Thyroid gland (tissue), 4 donors: ENCODE data around the gene USP3. TPM values are rescaled to one million over a fixed set of nuclear protein-coding genes. Genes with fewer than 3 reads are reported as not detected.
"Not testable (repeated sequence)": the region's sequence is repeated elsewhere in the genome, so short reads cannot be mapped to it uniquely, and the experiment has no call there.

ENCODE experiments used
- DNase-seq, 2 donors: peaks; one replicate each; pipeline ENCODE4 v3.0.0-alpha.2; 2019
- H3K27ac ChIP-seq, 3 donors: fragments of 200-600 bp; sonication (generic); 1 replicate in 2 of 3; 2 replicates in 1 of 3; pipeline ENCODE4 v1.5.1; 2016 to 2019; ENCODE audit warnings: mild to moderate bottlenecking in 1 of 3, moderate library complexity in 1 of 3
- H3K27me3 ChIP-seq: fragments of 200-600 bp; sonication (generic); one replicate; pipeline ENCODE4 v1.5.1; 2019
- H3K36me3 ChIP-seq, 2 donors: fragments of 200-600 bp; sonication (generic); one replicate each; pipeline ENCODE4 v1.5.1; 2016 to 2019
- H3K4me1 ChIP-seq, 2 donors: fragments of 200-600 bp; sonication (generic); one replicate each; pipeline ENCODE4 v1.5.1; 2017 to 2019
- H3K4me3 ChIP-seq, 3 donors: fragments of 200-600 bp; sonication (generic); replicated peaks in 1 of 3; 1 replicate in 2 of 3; 2 replicates in 1 of 3; pipeline ENCODE4 v1.5.1; 2016; ENCODE audit warnings: mild to moderate bottlenecking in 1 of 3
- H3K9me3 ChIP-seq: fragments of 200-600 bp; sonication (generic); one replicate; pipeline ENCODE4 v1.5.1; 2017
- CTCF ChIP-seq, 6 experiments: fragments of 200-600 bp in 3 of 6; fragments of 450-650 bp in 3 of 6; sonication (generic) in 3 of 6; IDR thresholded peaks; one replicate each; pipeline ENCODE4 v1.5.1; 2016 to 2019; ENCODE audit warnings: antibody characterized with exemption in 6 of 6, mild to moderate bottlenecking in 2 of 6, inconsistent platforms in 1 of 6, moderate library complexity in 1 of 6
- POLR2A ChIP-seq, 2 donors: fragments of 450-650 bp; IDR thresholded peaks; one replicate each; pipeline ENCODE4 v1.6.1; 2017; ENCODE audit warnings: antibody characterized with exemption in 2 of 2, mild to moderate bottlenecking in 2 of 2, moderate library complexity in 1 of 2
- WGBS, 2 donors: methylation state at CpG; one replicate each; pipeline ENCODE4 v1.1.5; 2017; 5-methylcytosine and 5-hydroxymethylcytosine counted together
- intact Hi-C: fragments of 100-400 bp; cut with DNase I; formaldehyde crosslinking; loops from one replicate; pipeline ENCODE4 v1.15.1; 2023
- total RNA-seq, 4 donors: library from RNA; depleted of rRNA; stranded (reverse); fragments of >200 nt; gene quantifications; one replicate each; pipeline ENCODE4 v1.2.3, GENCODE V29; 2016

Gene USP3
- total RNA-seq, 4 donors from 2014 or later: 42.9 to 82.2 (median 53.7) TPM

GRCh38 chr15:63612300-63612699 lies 107.9 kb downstream of the USP3 start:
- H3K27ac ChIP-seq: peak overlapping the region; percentile 93 to 99 (median 96)
- intact Hi-C loops: no loop called here
- no peaks in the 10 kb centered on the region for H3K9me3 ChIP-seq
- H3K27me3 ChIP-seq: no peaks in the 10 kb centered on the region
- peaks cover 14 to 19% of the 10 kb centered on the region in 2 donors for H3K36me3 ChIP-seq
- peaks cover 57 to 74% of the 10 kb centered on the region in 2 donors for H3K4me1 ChIP-seq
- no peak for DNase-seq
- no peak overlapping the region for H3K4me3 ChIP-seq
- 94 to 95% methylated on average over 15 of the region's 15 CpGs for WGBS, 2 donors
- TF ChIP-seq CTCF (IDR thresholded peaks at IDR 0.05) (no peak), POLR2A (IDR thresholded peaks at IDR 0.05) (no peak)

GRCh38 chr15:63615935-63616334 lies 111.5 kb downstream of the USP3 start:
- Histone ChIP-seq H3K36me3 (peaks cover 0 to 14% of the 10 kb centered on the region in 2 donors), H3K4me1 (peaks cover 50 to 56% of the 10 kb centered on the region in 2 donors), H3K9me3 (no peaks in the 10 kb centered on the region), H3K27ac (peak overlapping the region; percentile 93 to 99 (median 96)), H3K4me3 (no peak overlapping the region), H3K27me3 (no peaks in the 10 kb centered on the region)
- DNase-seq: peak; percentile 85 to 87
- WGBS, 2 donors: 38 to 39% methylated on average over 3 of the region's 3 CpGs
- intact Hi-C loops: no loop called here
- TF ChIP-seq CTCF (IDR thresholded peaks at IDR 0.05) (no peak), POLR2A (IDR thresholded peaks at IDR 0.05) (peak in 1 of 2 donors; percentile 59)

- H3K36me3 ChIP-seq, H3K4me3 ChIP-seq, H3K9me3 ChIP-seq, DNase-seq, intact Hi-C loops, H3K27me3 ChIP-seq: not testable (repeated sequence)
- peaks cover 38 to 44% of the 10 kb centered on the region in 2 donors for H3K4me1 ChIP-seq
- 95 to 99% methylated on average over 4 of the region's 4 CpGs for WGBS, 2 donors
- peak overlapping the region; percentile 93 to 99 (median 96) for H3K27ac ChIP-seq
These were observed 112.8 kb downstream of the USP3 start for GRCh38 chr15:63617147-63617546.

GRCh38 chr15:63617627-63618026 lies 113.2 kb downstream of the USP3 start:
- WGBS, 2 donors: 97 to 99% methylated on average over 3 of the region's 3 CpGs
- not testable (repeated sequence) for H3K36me3 ChIP-seq
- H3K4me1 ChIP-seq: peaks cover 34 to 40% of the 10 kb centered on the region in 2 donors

GRCh38 chr15:63620760-63621159 lies 116.4 kb downstream of the USP3 start:
- H3K36me3 ChIP-seq: peaks cover 15 to 25% of the 10 kb centered on the region in 2 donors
- H3K4me3 ChIP-seq, DNase-seq, H3K27ac ChIP-seq, H3K27me3 ChIP-seq, H3K4me1 ChIP-seq, H3K9me3 ChIP-seq, intact Hi-C loops: not testable (repeated sequence)
- 80 to 100% methylated on average over 1 to 2 of the region's 2 CpGs for WGBS, 2 donors

More at GRCh38 chr15:63617627-63618026, 113.2 kb downstream of the USP3 start:
- H3K4me3 ChIP-seq, H3K9me3 ChIP-seq, H3K27me3 ChIP-seq, DNase-seq, intact Hi-C loops: not testable (repeated sequence)
- peak overlapping the region in 1 of 3 donors; percentile 93 for H3K27ac ChIP-seq

- Histone ChIP-seq H3K27ac (peak overlapping the region in 2 of 3 donors; percentile 20 to 56), H3K27me3 (no peaks in the 10 kb centered on the region), H3K9me3 (no peaks in the 10 kb centered on the region), H3K36me3 (peaks cover 37 to 48% of the 10 kb centered on the region in 2 donors), H3K4me1 (no peaks in the 10 kb centered on the region), H3K4me3 (no peak overlapping the region)
- TF ChIP-seq POLR2A (IDR thresholded peaks at IDR 0.05): no peak
- no peak for TF ChIP-seq CTCF (IDR thresholded peaks at IDR 0.05)
- no peak for DNase-seq
- intact Hi-C loops: no loop called here
- 96 to 97% methylated on average over 8 of the region's 8 CpGs for WGBS, 2 donors
These were observed 119.0 kb downstream of the USP3 start for GRCh38 chr15:63623232-63623969.
